22Rv1 (cell line): Measurements from ENCODE around the gene FMN1.

Experiments
- H3K27ac ChIP-seq: fragments of 450-650 bp; 2 replicates; pipeline ENCODE4 v1.5.1; 2017
- CTCF ChIP-seq: fragments of 450-650 bp; IDR thresholded peaks from 2 replicates; pipeline ENCODE4 v1.5.1; 2017; ENCODE audit warnings: mild to moderate bottlenecking
- ZFX ChIP-seq: fragments of 450-650 bp; IDR thresholded peaks from 2 replicates; pipeline ENCODE4 v1.6.1; 2017; ENCODE audit warnings: antibody characterized with exemption, borderline replicate concordance

The FMN1 gene

GRCh38 chr15:33183334-33183733, 11.2 kb downstream of the FMN1 start:
- no peak overlapping the region for H3K27ac ChIP-seq
- TF ChIP-seq ZFX, result no peak

- TF ChIP-seq CTCF, result no peak
- TF ChIP-seq ZFX, result no peak
- H3K27ac ChIP-seq, result no peak overlapping the region
Measured at GRCh38 chr15:33182926-33183325, 11.6 kb downstream of the FMN1 start.

- H3K27ac ChIP-seq, result no peak overlapping the region
- TF ChIP-seq CTCF, result no peak
- no peak for TF ChIP-seq ZFX
Measured at GRCh38 chr15:33182278-33182905, 12.1 kb downstream of the FMN1 start.

- TF ChIP-seq ZFX, result no peak
- no peak for TF ChIP-seq CTCF
Measured at GRCh38 chr15:33179874-33180273, 14.6 kb downstream of the FMN1 start.

GRCh38 chr15:33171202-33171601, 23.3 kb downstream of the FMN1 start:
- no peak overlapping the region for H3K27ac ChIP-seq
- TF ChIP-seq ZFX (no peak), CTCF (no peak)

More at GRCh38 chr15:33179874-33180273, 14.6 kb downstream of the FMN1 start:
- no peak overlapping the region for H3K27ac ChIP-seq

GRCh38 chr15:33169625-33170024, 24.9 kb downstream of the FMN1 start:
- H3K27ac ChIP-seq, result no peak overlapping the region
- TF ChIP-seq CTCF (no peak), ZFX (no peak)

- no peak overlapping the region for H3K27ac ChIP-seq
- TF ChIP-seq ZFX (no peak), CTCF (no peak)
Measured at GRCh38 chr15:33168444-33168843, 26.1 kb downstream of the FMN1 start.

GRCh38 chr15:33163816-33164215, 30.7 kb downstream of the FMN1 start:
- TF ChIP-seq ZFX, result no peak
- no peak overlapping the region for H3K27ac ChIP-seq
